ENCODE data around the gene CACTIN.
"Not testable (repeated sequence)": the region's sequence is repeated elsewhere in the genome, so short reads cannot be mapped to it uniquely, and the experiment has no call there.

The CACTIN gene

DNA sequence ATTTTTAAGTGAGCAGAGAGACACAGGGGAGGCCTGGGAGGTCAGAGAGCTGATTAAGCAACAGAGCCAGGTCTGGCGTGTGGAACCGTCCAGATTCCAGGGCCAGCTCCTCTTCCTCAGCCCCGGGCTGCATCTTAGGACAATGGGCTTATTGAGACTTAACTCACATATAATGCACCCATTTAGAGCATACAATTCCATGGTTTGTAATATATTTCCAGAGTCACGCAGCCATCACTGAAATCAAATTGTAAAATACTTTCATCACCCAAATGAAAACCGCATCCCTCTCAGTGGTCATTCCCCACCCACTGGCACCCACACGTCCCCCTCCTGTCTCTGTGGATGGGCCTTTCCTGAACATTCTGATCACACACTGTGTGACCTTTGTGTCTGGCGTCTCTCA is 56.0 kb downstream of the CACTIN start:
- no peak for DNase-seq (ENCODE audit: low spot score)
- TF ChIP-seq, protein P1, sequence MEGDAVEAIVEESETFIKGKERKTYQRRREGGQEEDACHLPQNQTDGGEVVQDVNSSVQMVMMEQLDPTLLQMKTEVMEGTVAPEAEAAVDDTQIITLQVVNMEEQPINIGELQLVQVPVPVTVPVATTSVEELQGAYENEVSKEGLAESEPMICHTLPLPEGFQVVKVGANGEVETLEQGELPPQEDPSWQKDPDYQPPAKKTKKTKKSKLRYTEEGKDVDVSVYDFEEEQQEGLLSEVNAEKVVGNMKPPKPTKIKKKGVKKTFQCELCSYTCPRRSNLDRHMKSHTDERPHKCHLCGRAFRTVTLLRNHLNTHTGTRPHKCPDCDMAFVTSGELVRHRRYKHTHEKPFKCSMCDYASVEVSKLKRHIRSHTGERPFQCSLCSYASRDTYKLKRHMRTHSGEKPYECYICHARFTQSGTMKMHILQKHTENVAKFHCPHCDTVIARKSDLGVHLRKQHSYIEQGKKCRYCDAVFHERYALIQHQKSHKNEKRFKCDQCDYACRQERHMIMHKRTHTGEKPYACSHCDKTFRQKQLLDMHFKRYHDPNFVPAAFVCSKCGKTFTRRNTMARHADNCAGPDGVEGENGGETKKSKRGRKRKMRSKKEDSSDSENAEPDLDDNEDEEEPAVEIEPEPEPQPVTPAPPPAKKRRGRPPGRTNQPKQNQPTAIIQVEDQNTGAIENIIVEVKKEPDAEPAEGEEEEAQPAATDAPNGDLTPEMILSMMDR (IDR thresholded peaks at IDR 0.05), result no peak
- Histone ChIP-seq H3K27ac (no peak overlapping the region), H3K4me3 (no peak overlapping the region)

DNA sequence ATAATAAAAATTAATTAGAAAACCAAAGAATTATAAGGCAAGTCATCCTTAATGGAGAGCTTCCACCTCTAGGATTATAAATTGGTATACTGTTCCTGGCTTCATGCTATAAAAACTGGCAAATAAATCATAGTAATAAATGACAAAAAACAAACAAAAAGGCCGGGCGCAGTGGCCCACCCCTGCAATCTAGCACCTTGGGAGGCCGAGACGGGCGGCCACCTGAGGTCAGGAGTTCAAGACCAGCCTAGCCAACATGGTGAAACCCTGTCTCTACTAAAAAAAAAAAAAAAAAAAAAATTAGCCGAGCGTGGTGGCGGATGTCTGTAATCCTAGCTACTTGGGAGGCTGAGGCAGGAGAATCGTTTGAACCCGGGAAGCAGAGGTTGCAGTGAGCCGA is 56.5 kb downstream of the CACTIN start:
- DNase-seq (ENCODE audit: low spot score), result not testable (repeated sequence)

DNA sequence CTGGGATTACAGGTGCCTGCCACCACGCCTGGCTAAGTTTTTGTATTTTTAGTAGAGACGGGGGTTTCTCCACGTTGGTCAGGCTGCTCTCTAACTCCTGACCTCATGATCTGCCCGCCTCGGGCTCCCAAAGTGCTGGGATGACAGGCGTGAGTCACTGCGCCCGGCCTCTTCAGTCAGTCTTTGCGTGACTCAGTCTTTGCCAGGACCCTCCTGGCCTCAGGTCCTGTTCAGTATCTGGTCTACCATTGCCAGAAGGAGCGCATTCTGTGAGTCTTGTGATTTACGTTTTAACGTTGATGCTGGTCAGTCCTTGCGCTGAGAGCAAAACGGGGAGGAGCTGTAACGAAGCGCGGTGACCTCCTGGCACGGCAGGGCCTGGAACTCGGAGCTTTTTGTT is 61.5 kb downstream of the CACTIN start:
- TF ChIP-seq, protein P1 (IDR thresholded peaks at IDR 0.05), result no peak
- no peak overlapping the region for H3K27ac ChIP-seq
- DNase-seq (ENCODE audit: low spot score), result no peak
- no peak overlapping the region for H3K4me3 ChIP-seq

More for the DNA sequence above, 56.5 kb downstream of the CACTIN start:
- H3K27ac ChIP-seq, H3K4me3 ChIP-seq: not testable (repeated sequence)

DNA sequence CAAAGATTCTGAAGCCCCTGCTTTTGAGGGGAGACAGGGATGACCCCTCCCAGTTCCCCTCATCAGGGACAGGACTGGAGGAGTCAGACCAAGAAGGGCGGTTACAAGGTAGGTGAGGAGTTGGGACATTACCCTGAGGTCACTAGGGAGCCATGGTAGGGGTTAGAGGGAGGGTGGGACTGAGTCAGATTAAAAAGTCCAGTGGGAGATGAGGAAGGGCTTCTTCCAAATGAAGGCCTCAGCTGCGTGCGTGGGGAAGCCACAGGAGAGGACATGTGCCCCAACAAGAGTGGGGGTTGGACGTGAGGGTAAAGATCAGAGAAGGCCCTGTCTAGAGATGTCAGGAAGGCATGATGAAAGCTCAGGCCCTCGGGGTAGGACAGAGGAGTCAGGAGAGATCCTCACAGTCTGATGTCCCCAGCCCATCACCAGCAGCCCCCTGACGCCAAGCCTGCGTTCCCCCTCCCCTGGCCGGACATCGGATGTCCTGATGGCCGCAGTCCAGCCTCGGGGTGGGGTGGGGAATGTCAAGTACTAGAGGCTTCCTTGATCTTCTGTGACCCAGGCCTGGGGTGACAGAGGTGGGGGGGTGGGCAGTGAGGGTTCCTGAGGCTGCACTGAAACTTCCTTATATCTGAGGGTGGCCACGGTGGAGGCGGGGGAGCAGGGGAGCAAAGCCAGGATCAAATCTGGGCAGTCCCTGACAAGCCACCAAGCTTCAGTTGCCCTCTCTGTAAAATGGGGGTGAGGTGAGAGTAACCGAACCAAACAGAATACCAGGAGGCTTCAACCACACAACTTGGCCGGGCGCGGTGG is 62.7 kb downstream of the CACTIN start:
- no peak overlapping the region for H3K27ac ChIP-seq
- no peak for DNase-seq (ENCODE audit: low spot score)
- TF ChIP-seq, protein P1 (IDR thresholded peaks at IDR 0.05), result no peak
- H3K4me3 ChIP-seq, result no peak overlapping the region

All from coronary artery (tissue), 2 donors.